CD4-positive, alpha-beta T cell treated with Interleukin-2 at 100 ng/mL for 4 hours (primary cell): Measurements from ENCODE around the gene FMN2.

ENCODE experiments used
- DNase-seq: peaks from one replicate; pipeline ENCODE4 v3.0.0-alpha.2; 2020; ENCODE audit warnings: low spot score

The FMN2 gene

GRCh38 chr1:240091614-240092300, at the start of gene FMN2:
Gene FMN2 (plus strand): TSS chr1:240091883. CDS start chr1:240092110, 227 bp downstream.
- DNase-seq = no peak

GRCh38 chr1:240044620-240045019, 47.1 kb upstream of the FMN2 start:
- DNase-seq = no peak

GRCh38 chr1:240046000-240046399, 45.7 kb upstream of the FMN2 start:
- no peak for DNase-seq

GRCh38 chr1:240054109-240054701, 37.5 kb upstream of the FMN2 start:
- no peak for DNase-seq

GRCh38 chr1:240055936-240056335, 35.7 kb upstream of the FMN2 start:
- DNase-seq = no peak

GRCh38 chr1:240056350-240056749, 35.3 kb upstream of the FMN2 start:
- DNase-seq = no peak

GRCh38 chr1:240058049-240058448, 33.6 kb upstream of the FMN2 start:
- no peak for DNase-seq

GRCh38 chr1:240068961-240069360, 22.7 kb upstream of the FMN2 start:
- DNase-seq = no peak

- DNase-seq = no peak
These were observed 21.5 kb upstream of the FMN2 start for GRCh38 chr1:240070188-240070587.

GRCh38 chr1:240073097-240073496, 18.6 kb upstream of the FMN2 start:
- DNase-seq = no peak

- DNase-seq = no peak
These were observed 17.3 kb upstream of the FMN2 start for GRCh38 chr1:240074422-240074821.

- no peak for DNase-seq
These were observed 16.8 kb upstream of the FMN2 start for GRCh38 chr1:240074908-240075307.

GRCh38 chr1:240084337-240084736, 7.3 kb upstream of the FMN2 start:
- DNase-seq = no peak

- no peak for DNase-seq
These were observed 6.9 kb upstream of the FMN2 start for GRCh38 chr1:240084749-240085148.

- DNase-seq = no peak
These were observed 5.0 kb upstream of the FMN2 start for GRCh38 chr1:240086726-240087125.

GRCh38 chr1:240090014-240090413, 1.7 kb upstream of the FMN2 start:
- no peak for DNase-seq

- DNase-seq = no peak
These were observed 604 bp upstream of the FMN2 start for GRCh38 chr1:240090957-240091600.

- no peak for DNase-seq
These were observed 827 bp downstream of the FMN2 start for GRCh38 chr1:240092301-240093119.

- DNase-seq = no peak
These were observed 1.7 kb downstream of the FMN2 start for GRCh38 chr1:240093120-240093961.

GRCh38 chr1:240094041-240094722, 2.5 kb downstream of the FMN2 start:
- DNase-seq = no peak

GRCh38 chr1:240096974-240097373, 5.3 kb downstream of the FMN2 start:
- no peak for DNase-seq
